IMR-90 (cell line): ENCODE data around the gene SCYGR8. TPM values are rescaled to one million over a fixed set of nuclear protein-coding genes. Genes with fewer than 3 reads are reported as not detected.

Source experiments
- ATAC-seq: fragments of 200-7000 bp; cut with Tn5 transposase; 2 replicates; pipeline ENCODE4 v1.9.1; 2020; ENCODE audit warnings: low read depth, mild to moderate bottlenecking, moderate library complexity
- BruUV-seq: library from RNA; stranded (reverse); fragments of 400-500 nt; replicated peaks from 2 replicates; lab custom pipeline; 2021; lab: Mats Ljungman, UMichigan
- CTCF ChIA-PET: fragments of 300-600 bp; formaldehyde crosslinking; extraction: SDS; loops from one replicate; lab custom pipeline; 2021; ENCODE audit warnings: antibody characterized with exemption; lab: Yijun Ruan, JAX
- POLR2A ChIA-PET: fragments of 300-600 bp; sonication (Branson Sonifier 250); formaldehyde crosslinking; loops from one replicate; lab custom pipeline; 2022; ENCODE audit warnings: antibody characterized with exemption; ENCODE audit not compliant: unreplicated experiment; lab: Charles Lee
- DNase-seq: peaks from one replicate; pipeline ENCODE4 v3.0.0; 2013
- H2AFZ ChIP-seq: replicated peaks from 2 replicates; pipeline ENCODE3; 2013; ENCODE audit warnings: low read length, mild to moderate bottlenecking; ENCODE audit not compliant: poor library complexity
- H2AK5ac ChIP-seq: 2 replicates; pipeline ENCODE4 v1.6.1; 2013; ENCODE audit warnings: low read depth, low read length, inconsistent platforms
- H2AK9ac ChIP-seq: replicated peaks from 2 replicates; pipeline ENCODE3; 2013; ENCODE audit warnings: mild to moderate bottlenecking, low read depth, low read length, moderate library complexity; ENCODE audit not compliant: poor library complexity
- H2BK120ac ChIP-seq: 2 replicates; pipeline ENCODE4 v1.6.1; 2013; ENCODE audit warnings: low read depth, low read length, inconsistent platforms
- H2BK15ac ChIP-seq: 3 replicates; pipeline ENCODE4 v1.6.1; 2013; ENCODE audit warnings: low read depth, low read length, inconsistent platforms
- H2BK20ac ChIP-seq: 2 replicates; pipeline ENCODE4 v1.6.1; 2013; ENCODE audit warnings: low read depth, mild to moderate bottlenecking, inconsistent platforms, low read length, moderate library complexity
- H2BK5ac ChIP-seq: 2 replicates; pipeline ENCODE4 v1.6.1; 2013; ENCODE audit warnings: mild to moderate bottlenecking, low read depth, low read length, inconsistent platforms; ENCODE audit not compliant: poor library complexity, severe bottlenecking
- H3K14ac ChIP-seq: replicated peaks from 2 replicates; pipeline ENCODE4 v1.6.1; 2013; ENCODE audit warnings: low read depth, low read length, inconsistent platforms
- H3K18ac ChIP-seq: 2 replicates; pipeline ENCODE4 v1.6.1; 2013; ENCODE audit warnings: low read depth, low read length, control low read depth
- H3K23ac ChIP-seq: 2 replicates; pipeline ENCODE4 v1.6.1; 2013; ENCODE audit warnings: low read depth, low read length, inconsistent platforms
- H3K27ac ChIP-seq: 2 replicates; pipeline ENCODE4 v1.5.1; 2013; ENCODE audit warnings: mild to moderate bottlenecking, control low read depth, low read length; ENCODE audit not compliant: insufficient read depth
- H3K27me3 ChIP-seq: 2 replicates; pipeline ENCODE4 v1.6.1; 2013; ENCODE audit warnings: low read length; ENCODE audit not compliant: control insufficient read depth, insufficient read depth
- H3K36me3 ChIP-seq: 2 replicates; pipeline ENCODE4 v1.6.1; 2013; ENCODE audit warnings: low read length, mixed read lengths; ENCODE audit not compliant: control insufficient read depth, insufficient read depth
- H3K4ac ChIP-seq: 2 replicates; pipeline ENCODE4 v1.6.1; 2013; ENCODE audit warnings: low read depth, low read length, inconsistent platforms
- H3K4me1 ChIP-seq: 2 replicates; pipeline ENCODE4 v1.6.1; 2013; ENCODE audit warnings: low read length, mixed read lengths; ENCODE audit not compliant: control insufficient read depth, insufficient read depth
- H3K4me2 ChIP-seq: 2 replicates; pipeline ENCODE4 v1.6.1; 2013; ENCODE audit warnings: low read depth, mild to moderate bottlenecking, control low read depth, low read length, moderate library complexity
- H3K4me3 ChIP-seq: 2 replicates; pipeline ENCODE4 v1.5.1; 2013; ENCODE audit warnings: low read depth, mild to moderate bottlenecking, control low read depth, low read length, moderate library complexity; ENCODE audit not compliant: insufficient read depth
- H3K56ac ChIP-seq: 2 replicates; pipeline ENCODE4 v1.6.1; 2013; ENCODE audit warnings: low read length, inconsistent platforms; ENCODE audit not compliant: insufficient read depth; ENCODE audit errors: extremely low read depth
- H3K79me1 ChIP-seq, 2 experiments: 2 replicates each; pipeline ENCODE4 v1.6.1; 2013; ENCODE audit warnings: low read length in 2 of 2, inconsistent platforms in 1 of 2, low read depth in 1 of 2
- H3K9ac ChIP-seq: 2 replicates; pipeline ENCODE4 v1.6.1; 2013; ENCODE audit warnings: low read depth, low read length, control low read depth
- H3K9me1 ChIP-seq: 2 replicates; pipeline ENCODE4 v1.6.1; 2013; ENCODE audit warnings: low read length, inconsistent platforms; ENCODE audit not compliant: insufficient read depth
- H3K9me3 ChIP-seq: 2 replicates; pipeline ENCODE4 v1.6.1; 2013; ENCODE audit warnings: low read length; ENCODE audit not compliant: control insufficient read depth, insufficient read depth
- H4K20me1 ChIP-seq: 2 replicates; pipeline ENCODE4 v1.6.1; 2013; ENCODE audit warnings: low read length, inconsistent platforms; ENCODE audit not compliant: insufficient read depth
- H4K5ac ChIP-seq: 2 replicates; pipeline ENCODE4 v1.6.1; 2013; ENCODE audit warnings: mild to moderate bottlenecking, low read depth, low read length, control low read depth
- H4K8ac ChIP-seq, 2 experiments: 2 replicates each; pipeline ENCODE4 v1.6.1; 2013; ENCODE audit warnings: low read depth in 2 of 2, low read length in 2 of 2, control low read depth in 1 of 2, inconsistent platforms in 1 of 2
- H4K91ac ChIP-seq: 2 replicates; pipeline ENCODE4 v1.6.1; 2013; ENCODE audit warnings: low read depth, low read length, inconsistent platforms; ENCODE audit not compliant: insufficient read depth
- CTCF ChIP-seq: conservative IDR thresholded peaks from 2 replicates; pipeline ENCODE4 v1.5.1; 2012; ENCODE audit warnings: mild to moderate bottlenecking, low read depth, low read length, improper control_type of control experiment
- WGBS, 2 experiments: methylation state at CpG; one replicate each; pipeline versions ENCODE4 v1.1.5 to v1.1.7; 2013; ENCODE audit warnings: missing lambda C conversion rate in 2 of 2; ENCODE audit not compliant: insufficient read length in 1 of 2; ENCODE audit errors: extremely low coverage in 2 of 2; 5-methylcytosine and 5-hydroxymethylcytosine counted together
- dilution Hi-C: fragments of 300-500 bp; cut with HindIII; formaldehyde crosslinking; loops from one replicate; pipeline ENCODE4 v1.14.3; 2018; ENCODE audit warnings: low sequenced_read_pairs; ENCODE audit not compliant: unreplicated experiment
- in situ Hi-C: fragments of 300-500 bp; cut with MboI; formaldehyde crosslinking; loops from 3 replicates; pipeline ENCODE4 v1.14.3; 2019; ENCODE audit warnings: low sequenced_read_pairs, inconsistent platforms, mixed read lengths
- intact Hi-C: fragments of 100-400 bp; cut with micrococcal nuclease; formaldehyde crosslinking; loops from 2 replicates; pipeline ENCODE4 v1.10.0; 2022
- polyA plus RNA-seq, 3 experiments: library from polyadenylated mRNA; depleted of rRNA; stranded (reverse); fragments of >200 nt; gene quantifications; 2 replicates each; pipeline ENCODE4 v1.2.3, GENCODE V29; 2012; ENCODE audit warnings: low replicate concordance in 1 of 3
- total RNA-seq: library from RNA; depleted of rRNA; stranded (reverse); fragments of >200 nt; gene quantifications from 2 replicates; pipeline ENCODE4 v1.2.3, GENCODE V29; 2012

The SCYGR8 gene
- total and polyA plus RNA-seq, 2 of the 4 experiments (the other 2 are of a cell fraction), result not detected

GRCh38 chr2:227706859-227707258 lies 38.8 kb upstream of the SCYGR8 start:
- dilution Hi-C loops (no loop called here), intact Hi-C loops (no loop called here), in situ Hi-C loops (no loop called here)
- no peak overlapping the region for H4K5ac ChIP-seq
- H3K23ac ChIP-seq, result no peak overlapping the region
- H2BK5ac ChIP-seq, result no peak overlapping the region
- no peak overlapping the region for H2BK15ac ChIP-seq
- H4K20me1 ChIP-seq, result no peaks in the 10 kb centered on the region
- no peak overlapping the region for H2AK9ac ChIP-seq
- no peak for ATAC-seq
- H3K56ac ChIP-seq, result no peak overlapping the region
- no peak overlapping the region for H2AK5ac ChIP-seq
- no TSS peak for BruUV-seq
- H3K27me3 ChIP-seq, result no peaks in the 10 kb centered on the region
- ChIA-PET POLR2A (no interaction called here), CTCF (no interaction called here)
- H3K9ac ChIP-seq, result no peak overlapping the region
- no peak overlapping the region for H3K4ac ChIP-seq
- no peak overlapping the region for H3K4me3 ChIP-seq
- no peaks in the 10 kb centered on the region for H3K9me3 ChIP-seq
- H3K9me1 ChIP-seq, result no peaks in the 10 kb centered on the region
- no peaks in the 10 kb centered on the region for H3K36me3 ChIP-seq
- H2BK20ac ChIP-seq, result no peak overlapping the region
- no peak overlapping the region for H4K8ac ChIP-seq
- no peak overlapping the region for H2BK120ac ChIP-seq
- no peak for DNase-seq
- no peak overlapping the region for H3K27ac ChIP-seq
- H3K14ac ChIP-seq, result no peak overlapping the region
- no peak for TF ChIP-seq CTCF
- no peak overlapping the region for H4K91ac ChIP-seq
- no peak overlapping the region for H3K4me2 ChIP-seq
- H3K18ac ChIP-seq, result no peak overlapping the region
- no peak overlapping the region for H2AFZ ChIP-seq
- no peaks in the 10 kb centered on the region for H3K4me1 ChIP-seq
- 83% methylated on average over 1 of the region's 4 CpGs; no CpG with 5 or more reads in 1 of the 2 experiments for WGBS, 2 experiments
- H3K79me1 ChIP-seq, result no peaks in the 10 kb centered on the region
